OCI-LY3 (cell line): ENCODE measurements around the gene FMNL1.

Source experiments
- EZH2phosphoT487 ChIP-seq: fragments of 200-600 bp; shearing (Covaris generic); IDR thresholded peaks from 2 replicates; pipeline ENCODE4 v1.6.1; 2018; ENCODE audit warnings: antibody characterized with exemption, mixed run types, low read depth
- TF ChIP-seq, protein P1 (sequence below): fragments of 200-600, 300-600 bp; sonication (generic); IDR thresholded peaks from 2 replicates; pipeline ENCODE4 v1.5.1; 2014; ENCODE audit warnings: antibody characterized with exemption, low read length, low read depth

DNA sequence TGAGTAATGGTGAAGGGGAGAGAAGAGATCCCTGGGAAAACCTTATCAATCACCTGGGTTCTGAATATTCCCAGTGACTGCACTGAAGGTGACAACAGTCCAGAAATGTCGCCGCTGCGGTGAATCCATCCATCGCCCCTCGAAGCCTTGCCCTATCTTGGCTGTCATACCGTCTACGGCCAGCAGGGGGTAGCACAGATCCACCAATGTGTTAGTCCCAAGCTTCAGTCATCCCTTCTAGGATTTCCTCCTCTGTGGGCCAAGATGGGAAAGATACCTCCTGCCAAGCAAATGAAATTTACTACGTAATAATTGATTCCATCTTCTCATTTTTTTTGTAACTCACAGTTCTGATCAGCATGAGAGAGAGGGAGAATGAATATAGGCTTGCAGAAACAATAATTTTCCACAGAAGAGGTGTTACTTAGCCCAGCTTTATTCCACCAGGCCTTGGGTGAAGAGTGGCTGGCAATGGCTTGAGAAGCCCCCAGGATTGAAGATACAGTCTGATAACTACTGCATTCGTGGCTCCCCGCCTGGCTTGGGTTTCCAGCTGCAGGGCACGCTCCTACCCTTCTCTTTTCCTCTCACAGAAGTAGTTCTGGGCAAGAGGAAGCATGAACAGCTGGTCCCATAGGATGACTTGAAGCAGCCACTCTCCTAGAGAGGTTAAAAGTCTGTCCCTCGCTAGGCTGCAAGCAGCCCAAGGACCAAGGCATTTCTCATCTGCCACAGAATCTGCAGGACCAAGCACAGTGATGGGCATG lies 2.6 kb upstream of the FMNL1 start:
- TF ChIP-seq, protein P1, sequence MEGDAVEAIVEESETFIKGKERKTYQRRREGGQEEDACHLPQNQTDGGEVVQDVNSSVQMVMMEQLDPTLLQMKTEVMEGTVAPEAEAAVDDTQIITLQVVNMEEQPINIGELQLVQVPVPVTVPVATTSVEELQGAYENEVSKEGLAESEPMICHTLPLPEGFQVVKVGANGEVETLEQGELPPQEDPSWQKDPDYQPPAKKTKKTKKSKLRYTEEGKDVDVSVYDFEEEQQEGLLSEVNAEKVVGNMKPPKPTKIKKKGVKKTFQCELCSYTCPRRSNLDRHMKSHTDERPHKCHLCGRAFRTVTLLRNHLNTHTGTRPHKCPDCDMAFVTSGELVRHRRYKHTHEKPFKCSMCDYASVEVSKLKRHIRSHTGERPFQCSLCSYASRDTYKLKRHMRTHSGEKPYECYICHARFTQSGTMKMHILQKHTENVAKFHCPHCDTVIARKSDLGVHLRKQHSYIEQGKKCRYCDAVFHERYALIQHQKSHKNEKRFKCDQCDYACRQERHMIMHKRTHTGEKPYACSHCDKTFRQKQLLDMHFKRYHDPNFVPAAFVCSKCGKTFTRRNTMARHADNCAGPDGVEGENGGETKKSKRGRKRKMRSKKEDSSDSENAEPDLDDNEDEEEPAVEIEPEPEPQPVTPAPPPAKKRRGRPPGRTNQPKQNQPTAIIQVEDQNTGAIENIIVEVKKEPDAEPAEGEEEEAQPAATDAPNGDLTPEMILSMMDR = peak; percentile 75
- TF ChIP-seq EZH2phosphoT487 = no peak
